Keratinocyte (primary cell): Measurements from ENCODE around the gene PLCL1. TPM values are rescaled to one million over a fixed set of nuclear protein-coding genes. Genes with fewer than 3 reads are reported as not detected.

Source experiments
- DNase-seq: peaks from one replicate; pipeline ENCODE4 v3.0.0-alpha.2; 2011; ENCODE audit warnings: low read depth, missing footprints, low spot score
- FAIRE-seq: peaks from 2 replicates; lab custom pipeline; 2011; peaks lifted over from hg19 to GRCh38; lab: Jason Lieb, UNC
- H2AFZ ChIP-seq: 2 replicates; pipeline ENCODE4 v1.6.0; 2012; ENCODE audit warnings: low read length, control low read depth, inconsistent platforms; ENCODE audit not compliant: control insufficient read depth
- H3K27ac ChIP-seq: 2 replicates; pipeline ENCODE4 v1.5.1; 2011; ENCODE audit warnings: low read length; ENCODE audit not compliant: control insufficient read depth, insufficient read depth
- H3K27me3 ChIP-seq: 3 replicates; pipeline ENCODE4 v1.6.0; 2011; ENCODE audit warnings: low read length; ENCODE audit not compliant: control insufficient read depth, insufficient read depth; ENCODE audit errors: extremely low read depth
- H3K36me3 ChIP-seq, 2 experiments: 2 replicates in 1 of 2; 3 replicates in 1 of 2; pipeline ENCODE4 v1.5.1; 2011; ENCODE audit warnings: low read length in 2 of 2, mild to moderate bottlenecking in 1 of 2; ENCODE audit not compliant: control insufficient read depth in 2 of 2, insufficient read depth in 2 of 2; ENCODE audit errors: extremely low read depth in 1 of 2
- H3K4me1 ChIP-seq: 3 replicates; pipeline ENCODE4 v1.5.1; 2011; ENCODE audit warnings: low read length; ENCODE audit not compliant: control insufficient read depth, insufficient read depth; ENCODE audit errors: extremely low read depth
- H3K4me2 ChIP-seq: 3 replicates; pipeline ENCODE4 v1.6.0; 2011; ENCODE audit warnings: low read depth, low read length; ENCODE audit not compliant: control insufficient read depth, insufficient read depth; ENCODE audit errors: extremely low read depth
- H3K4me3 ChIP-seq, 3 experiments: fragments of 200-600 bp in 1 of 3; sonication (generic) in 1 of 3; 2 replicates in 2 of 3; 3 replicates in 1 of 3; pipeline ENCODE4 v1.5.1; 2011 to 2016; ENCODE audit warnings: low read length in 3 of 3, mild to moderate bottlenecking in 3 of 3, control low read depth in 2 of 3, inconsistent platforms in 1 of 3, low read depth in 1 of 3, mixed read lengths in 1 of 3, mixed run types in 1 of 3, moderate library complexity in 1 of 3; ENCODE audit not compliant: control insufficient read depth in 2 of 3, insufficient read depth in 2 of 3; ENCODE audit errors: extremely low read depth in 1 of 3
- H3K79me2 ChIP-seq: 2 replicates; pipeline ENCODE4 v1.6.0; 2012; ENCODE audit warnings: low read length; ENCODE audit not compliant: control insufficient read depth, insufficient read depth
- H3K9ac ChIP-seq: 3 replicates; pipeline ENCODE4 v1.6.0; 2011; ENCODE audit warnings: low read length; ENCODE audit not compliant: control insufficient read depth, insufficient read depth; ENCODE audit errors: extremely low read depth
- H3K9me1 ChIP-seq: 3 replicates; pipeline ENCODE4 v1.6.0; 2011; ENCODE audit warnings: low read length; ENCODE audit not compliant: control insufficient read depth, insufficient read depth; ENCODE audit errors: extremely low read depth
- H3K9me3 ChIP-seq: 2 replicates; pipeline ENCODE4 v1.5.1; 2012; ENCODE audit warnings: low read depth, low read length; ENCODE audit not compliant: control insufficient read depth
- H4K20me1 ChIP-seq: 3 replicates; pipeline ENCODE4 v1.6.0; 2011; ENCODE audit warnings: low read length; ENCODE audit not compliant: control insufficient read depth, insufficient read depth; ENCODE audit errors: extremely low read depth
- EZH2 ChIP-seq: IDR thresholded peaks from one replicate; pipeline ENCODE4 v1.6.1; 2012; ENCODE audit warnings: inconsistent platforms, mild to moderate bottlenecking, low read length, moderate library complexity
- dilution Hi-C: fragments of 300-500 bp; cut with MboI; formaldehyde crosslinking; loops from one replicate; pipeline ENCODE4 v1.7.0; 2020; ENCODE audit warnings: low sequenced_read_pairs; ENCODE audit not compliant: extremely low pct_ligation_motif_present
- polyA plus RNA-seq, 5 experiments: library from polyadenylated mRNA; depleted of rRNA in 3 of 5; stranded (reverse) in 3 of 5; stranded (forward) in 1 of 5; unstranded in 1 of 5; fragments of >200 nt; gene quantifications; 1 replicate in 1 of 5; 2 replicates in 3 of 5; 3 replicates in 1 of 5; pipeline versions ENCODE4 v1.2.1 to v1.2.3, GENCODE V29; 2011 to 2012; ENCODE audit warnings: missing spikeins in 2 of 5, low read depth in 1 of 5, low replicate concordance in 1 of 5
- TF ChIP-seq, protein P1 (sequence below), 3 experiments: IDR thresholded peaks in 1 of 3; conservative IDR thresholded peaks in 1 of 3; optimal IDR thresholded peaks in 1 of 3; 2 replicates in 2 of 3; 3 replicates in 1 of 3; pipeline versions ENCODE3 to v1.5.1; 2011; ENCODE audit warnings: low read length in 3 of 3, mild to moderate bottlenecking in 3 of 3, moderate library complexity in 2 of 3, control low read depth in 1 of 3, inconsistent platforms in 1 of 3; ENCODE audit not compliant: insufficient read depth in 2 of 3; ENCODE audit errors: extremely low read depth in 1 of 3

PLCL1 gene
- polyA plus RNA-seq, 1 donor (not counting 4 experiments of a cell fraction or from before 2014, with no cell fraction given) = 0.01 TPM

DNA sequence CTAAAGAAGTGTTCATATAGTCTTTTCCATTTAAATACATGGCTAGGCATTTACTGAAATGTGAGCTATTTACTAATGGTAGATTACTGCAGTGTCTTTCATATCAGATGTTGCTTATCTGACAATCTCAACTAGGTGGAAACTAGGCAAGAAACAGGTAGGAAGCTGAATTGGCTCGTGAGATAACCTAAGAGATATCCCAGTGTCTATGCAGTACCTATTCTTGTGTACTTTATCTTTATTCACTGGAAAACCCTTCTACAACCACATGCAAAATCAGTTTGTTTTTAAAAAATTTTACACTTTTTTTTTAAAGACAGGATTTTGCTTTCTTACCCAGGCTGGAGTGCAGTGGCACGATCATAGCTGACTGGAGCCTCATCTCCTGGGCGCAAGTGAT, 63.8 kb downstream of the PLCL1 start:
- H3K36me3 ChIP-seq = no peaks in the 10 kb centered on the region
- dilution Hi-C loops = no loop called here

GRCh38 chr2:197869041-197869440, 64.6 kb downstream of the PLCL1 start:
- no peaks in the 10 kb centered on the region for H3K9me1 ChIP-seq
- H3K27me3 ChIP-seq = no peaks in the 10 kb centered on the region
- no peaks in the 10 kb centered on the region for H3K9me3 ChIP-seq
- dilution Hi-C loops = no loop called here
- DNase-seq = no peak
- no peaks in the 10 kb centered on the region for H4K20me1 ChIP-seq
- no peak overlapping the region for H3K9ac ChIP-seq
- H3K27ac ChIP-seq = no peak overlapping the region
- no peak overlapping the region for H3K4me3 ChIP-seq
- H3K36me3 ChIP-seq = no peaks in the 10 kb centered on the region
- no peak for FAIRE-seq
- no peak for TF ChIP-seq EZH2
- TF ChIP-seq, protein P1, sequence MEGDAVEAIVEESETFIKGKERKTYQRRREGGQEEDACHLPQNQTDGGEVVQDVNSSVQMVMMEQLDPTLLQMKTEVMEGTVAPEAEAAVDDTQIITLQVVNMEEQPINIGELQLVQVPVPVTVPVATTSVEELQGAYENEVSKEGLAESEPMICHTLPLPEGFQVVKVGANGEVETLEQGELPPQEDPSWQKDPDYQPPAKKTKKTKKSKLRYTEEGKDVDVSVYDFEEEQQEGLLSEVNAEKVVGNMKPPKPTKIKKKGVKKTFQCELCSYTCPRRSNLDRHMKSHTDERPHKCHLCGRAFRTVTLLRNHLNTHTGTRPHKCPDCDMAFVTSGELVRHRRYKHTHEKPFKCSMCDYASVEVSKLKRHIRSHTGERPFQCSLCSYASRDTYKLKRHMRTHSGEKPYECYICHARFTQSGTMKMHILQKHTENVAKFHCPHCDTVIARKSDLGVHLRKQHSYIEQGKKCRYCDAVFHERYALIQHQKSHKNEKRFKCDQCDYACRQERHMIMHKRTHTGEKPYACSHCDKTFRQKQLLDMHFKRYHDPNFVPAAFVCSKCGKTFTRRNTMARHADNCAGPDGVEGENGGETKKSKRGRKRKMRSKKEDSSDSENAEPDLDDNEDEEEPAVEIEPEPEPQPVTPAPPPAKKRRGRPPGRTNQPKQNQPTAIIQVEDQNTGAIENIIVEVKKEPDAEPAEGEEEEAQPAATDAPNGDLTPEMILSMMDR (optimal IDR thresholded peaks at IDR 0.05 in 1 of 3, IDR thresholded peaks at IDR 0.05 in 1 of 3, conservative IDR thresholded peaks at IDR 0.05 in 1 of 3; ENCODE audit: extremely low read depth in 1 of 3, insufficient read depth in 2 of 3, low read length in 3 of 3) = no peak
- no peak overlapping the region for H2AFZ ChIP-seq
- no peaks in the 10 kb centered on the region for H3K4me1 ChIP-seq
- no peak overlapping the region for H3K4me2 ChIP-seq
- no peaks in the 10 kb centered on the region for H3K79me2 ChIP-seq

More for the DNA sequence above, 63.8 kb downstream of the PLCL1 start:
- no peak overlapping the region for H2AFZ ChIP-seq
- no peaks in the 10 kb centered on the region for H3K9me3 ChIP-seq
- H4K20me1 ChIP-seq = no peaks in the 10 kb centered on the region
- H3K4me1 ChIP-seq = no peaks in the 10 kb centered on the region
- H3K4me3 ChIP-seq = no peak overlapping the region
- H3K79me2 ChIP-seq = no peaks in the 10 kb centered on the region
- no peak overlapping the region for H3K4me2 ChIP-seq
- no peaks in the 10 kb centered on the region for H3K9me1 ChIP-seq
- H3K27ac ChIP-seq = no peak overlapping the region
- DNase-seq = no peak
- TF ChIP-seq EZH2 = no peak
- TF ChIP-seq, protein P1 (optimal IDR thresholded peaks at IDR 0.05 in 1 of 3, IDR thresholded peaks at IDR 0.05 in 1 of 3, conservative IDR thresholded peaks at IDR 0.05 in 1 of 3; ENCODE audit: extremely low read depth in 1 of 3, insufficient read depth in 2 of 3, low read length in 3 of 3) = no peak
- H3K9ac ChIP-seq = no peak overlapping the region
- FAIRE-seq = no peak
- no peaks in the 10 kb centered on the region for H3K27me3 ChIP-seq
